HG02571 (cell line): ENCODE measurements around the gene NDRG4.

Source experiments
- ATAC-seq: cut with Tn5 transposase; IDR thresholded peaks from one replicate; pipeline ENCODE4 v1.9.1; 2021; ENCODE audit warnings: mild to moderate bottlenecking, moderate library complexity; ENCODE audit not compliant: unreplicated experiment

Gene NDRG4

GRCh38 chr16:58537124-58537906 is 37.4 kb downstream of the NDRG4 start:
- no peak for ATAC-seq

GRCh38 chr16:58541711-58542110 is 41.8 kb downstream of the NDRG4 start:
- ATAC-seq: no peak

- no peak for ATAC-seq
These were observed 42.3 kb downstream of the NDRG4 start for GRCh38 chr16:58542291-58542690.

- no peak for ATAC-seq
These were observed 43.7 kb downstream of the NDRG4 start for GRCh38 chr16:58543685-58544084.

- no peak for ATAC-seq
These were observed 48.4 kb downstream of the NDRG4 start for GRCh38 chr16:58548378-58548777.

GRCh38 chr16:58551496-58551895 is 51.6 kb downstream of the NDRG4 start:
- ATAC-seq: no peak

- ATAC-seq: no peak
These were observed 56.7 kb downstream of the NDRG4 start for GRCh38 chr16:58556678-58557077.
